Hematopoietic multipotent progenitor cell treated with erythropoietin and hydrocortisone succinate and interleukin-3 and kit ligand, for 17 days (in vitro differentiated cells): ENCODE results near the gene NCK2.

Source experiments
- DNase-seq: peaks from one replicate; pipeline ENCODE4 v3.0.0-alpha.2; 2015; ENCODE audit warnings: low spot score

Gene NCK2

GRCh38 chr2:105849431-105850179 is 104.9 kb downstream of the NCK2 start:
- DNase-seq, result no peak

DNA sequence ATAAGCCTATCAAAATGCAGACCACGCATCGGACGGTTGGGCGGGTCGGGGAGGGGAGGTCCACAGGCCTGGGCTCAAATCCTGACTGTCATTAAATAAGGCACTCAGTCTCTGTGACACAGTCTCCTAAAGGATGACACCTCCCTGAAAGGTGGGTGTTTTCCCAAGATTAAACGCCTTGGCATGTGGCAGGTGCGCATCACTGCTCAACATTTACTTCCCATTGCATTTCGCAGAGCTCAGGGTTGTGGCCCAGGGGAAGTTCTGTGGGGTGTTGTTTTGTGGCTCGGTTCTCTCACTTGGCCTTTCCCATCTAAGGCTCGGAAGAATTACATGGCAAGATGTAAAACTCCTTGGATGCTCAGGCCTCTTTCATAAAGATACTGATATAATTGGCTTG is 107.4 kb downstream of the NCK2 start:
- no peak for DNase-seq

GRCh38 chr2:105853354-105854088 is 108.8 kb downstream of the NCK2 start:
- DNase-seq, result no peak

DNA sequence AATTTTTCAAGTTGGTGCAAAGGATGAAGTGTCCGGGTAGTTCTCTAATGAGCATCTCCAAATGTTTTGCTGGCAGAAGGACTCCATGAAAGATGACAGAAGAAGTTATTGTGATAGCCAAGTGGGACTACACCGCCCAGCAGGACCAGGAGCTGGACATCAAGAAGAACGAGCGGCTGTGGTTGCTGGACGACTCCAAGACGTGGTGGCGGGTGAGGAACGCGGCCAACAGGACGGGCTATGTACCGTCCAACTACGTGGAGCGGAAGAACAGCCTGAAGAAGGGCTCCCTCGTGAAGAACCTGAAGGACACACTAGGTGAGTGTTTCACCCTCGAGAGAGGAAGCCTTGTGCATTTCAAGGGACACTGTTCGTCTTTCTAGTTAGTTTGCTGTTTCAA is 110.3 kb downstream of the NCK2 start:
- DNase-seq, result no peak

- no peak for DNase-seq
Measured at GRCh38 chr2:105856581-105856980, 111.9 kb downstream of the NCK2 start.

DNA sequence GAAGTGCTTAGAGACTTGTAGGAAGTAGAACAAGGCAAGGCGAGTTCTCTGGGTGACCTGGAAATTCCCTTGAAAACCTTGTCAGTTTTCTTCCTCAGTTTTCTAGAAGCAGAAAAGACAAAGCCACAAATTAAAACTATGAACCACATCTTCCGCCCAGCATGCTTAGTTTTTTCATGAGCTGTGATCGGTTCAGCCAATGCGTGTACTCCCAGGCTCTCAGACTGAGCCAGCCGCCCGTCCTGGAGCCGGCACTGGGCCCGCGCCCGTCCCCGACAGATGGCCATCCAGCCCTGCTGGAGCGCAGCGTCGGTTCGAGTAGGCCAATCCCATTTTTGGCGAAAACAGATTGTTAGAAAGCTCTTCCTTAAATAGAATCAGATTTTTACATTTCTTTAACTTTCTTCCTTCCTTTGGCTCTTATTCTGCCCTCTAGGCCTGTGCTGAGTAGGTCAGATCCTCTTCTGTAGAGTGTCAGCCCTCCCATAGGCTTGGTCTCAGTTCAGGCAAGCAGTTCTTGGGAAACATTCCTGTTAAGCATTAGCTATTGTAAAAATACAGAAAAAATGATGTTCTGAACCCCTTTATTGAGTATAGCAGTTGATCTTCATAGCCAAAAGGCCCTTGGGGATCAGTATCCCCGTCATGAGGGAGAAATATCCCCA is 112.5 kb downstream of the NCK2 start:
- DNase-seq, result no peak

GRCh38 chr2:105858868-105859693 is 114.4 kb downstream of the NCK2 start:
- no peak for DNase-seq

DNA sequence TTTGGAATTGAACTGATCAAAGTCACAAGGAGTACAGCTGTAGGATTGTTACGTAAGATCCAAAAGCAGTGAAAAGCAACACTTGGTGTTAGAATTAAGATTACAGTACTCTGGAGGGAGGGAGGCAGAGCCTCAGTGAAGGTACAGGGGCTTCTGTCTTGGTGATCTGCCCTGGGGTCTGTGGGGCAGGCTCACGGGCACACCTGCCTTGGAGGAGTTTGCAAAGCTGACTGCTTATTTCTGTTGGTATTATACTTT is 114.9 kb downstream of the NCK2 start:
- DNase-seq, result no peak

- no peak for DNase-seq
Measured at GRCh38 chr2:105860567-105860966, 115.9 kb downstream of the NCK2 start.

- DNase-seq, result no peak
Measured at GRCh38 chr2:105861200-105861599, 116.5 kb downstream of the NCK2 start.

GRCh38 chr2:105862843-105863242 is 118.1 kb downstream of the NCK2 start:
- no peak for DNase-seq

DNA sequence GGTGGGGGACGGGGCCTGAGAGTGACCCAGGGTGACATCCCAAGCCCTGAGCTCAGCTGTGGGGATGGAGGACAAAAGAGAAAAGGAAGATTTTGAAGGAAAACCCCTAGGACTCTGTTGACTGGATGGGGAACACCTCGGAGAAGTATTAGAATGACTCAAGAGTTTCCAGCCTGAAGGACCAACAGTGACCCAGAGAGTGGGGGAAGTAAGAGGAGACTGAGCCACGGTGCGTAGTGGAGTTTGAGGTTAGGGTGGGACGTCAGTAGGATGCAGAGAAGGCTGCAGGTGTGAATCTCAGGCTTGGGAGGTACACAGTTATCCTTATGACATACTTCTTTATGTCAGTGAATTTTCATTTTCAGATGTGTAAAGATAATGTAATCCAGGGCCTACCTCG is 119.5 kb downstream of the NCK2 start:
- DNase-seq, result no peak

DNA sequence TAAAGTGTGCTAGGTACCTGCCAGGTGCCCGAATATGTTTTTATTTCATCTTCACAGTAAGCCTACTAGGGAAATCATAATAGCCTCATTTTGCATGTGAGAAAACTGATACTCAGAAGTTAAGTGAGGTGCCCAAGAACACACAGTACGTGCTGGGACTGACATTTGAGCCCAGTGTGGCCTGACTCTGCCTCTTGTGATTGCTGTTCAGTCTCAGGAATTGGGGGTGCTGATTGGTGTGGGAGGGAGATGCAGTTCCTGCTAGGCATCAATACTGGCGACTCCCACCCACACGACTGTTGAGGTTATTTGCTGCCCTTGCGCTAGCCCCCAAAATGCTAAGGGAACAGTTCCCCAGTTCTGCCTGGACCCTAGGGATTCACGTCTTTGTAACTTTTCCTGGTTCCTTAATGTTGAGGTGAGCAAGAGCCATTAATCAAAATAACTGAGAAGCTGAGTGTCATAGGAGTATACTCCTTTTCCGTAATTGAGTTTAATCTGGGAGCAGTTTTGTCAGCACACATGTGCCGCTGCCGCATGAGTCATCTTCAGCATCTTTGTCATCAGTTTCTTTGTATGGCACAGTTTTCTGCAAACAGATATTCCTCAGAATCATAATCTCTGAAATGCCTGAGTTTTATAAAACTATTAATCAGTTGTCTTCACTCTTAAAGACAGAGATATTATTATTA is 120.7 kb downstream of the NCK2 start:
- DNase-seq, result no peak

DNA sequence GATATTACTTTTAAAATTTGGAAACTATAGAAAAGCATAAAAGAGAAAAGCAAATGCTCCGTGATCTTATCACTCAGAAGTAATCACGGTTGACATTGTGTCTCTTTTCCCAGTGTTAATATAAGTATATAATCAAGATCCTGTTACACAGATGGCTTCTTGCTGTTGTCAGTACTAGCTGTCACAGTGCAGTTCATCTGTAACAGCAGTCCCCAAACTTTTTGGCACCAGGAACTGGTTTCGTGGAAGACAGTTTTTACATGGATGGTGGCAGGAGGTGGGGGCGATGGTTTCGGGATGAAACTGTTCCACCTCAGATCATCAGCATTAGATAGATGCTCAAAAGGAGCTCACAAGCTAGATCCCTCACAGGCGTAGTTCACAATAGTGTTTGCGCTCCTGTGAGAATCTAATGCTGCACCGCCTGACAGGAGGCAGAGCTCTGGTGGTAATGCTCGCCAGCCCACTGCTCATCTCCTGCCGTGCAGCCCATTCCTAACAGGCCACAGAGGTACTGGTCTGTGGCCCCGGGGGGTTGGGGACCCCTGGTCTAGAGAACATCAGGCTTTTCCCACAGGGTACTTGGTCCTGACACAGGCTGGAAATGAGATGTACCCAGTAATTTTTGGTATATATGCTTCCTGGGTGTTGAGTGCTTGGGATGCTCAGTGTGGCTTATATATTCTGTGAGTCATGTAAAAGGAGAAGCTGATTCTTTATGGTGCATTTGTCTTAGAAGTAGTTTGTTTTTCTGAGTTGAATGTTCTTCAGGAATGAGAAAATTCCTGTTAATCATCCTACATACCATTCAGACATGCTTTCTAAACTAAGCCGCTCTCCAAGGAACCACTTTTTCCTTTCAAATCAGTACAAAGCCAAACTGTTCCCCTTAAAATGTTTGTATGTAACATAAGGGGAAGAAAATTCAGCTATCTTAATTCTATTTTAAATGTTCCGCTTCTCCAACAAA is 121.8 kb downstream of the NCK2 start:
- no peak for DNase-seq

GRCh38 chr2:105867587-105867986 is 122.9 kb downstream of the NCK2 start:
- no peak for DNase-seq

GRCh38 chr2:105868060-105868459 is 123.3 kb downstream of the NCK2 start:
- DNase-seq, result no peak

GRCh38 chr2:105869341-105869740 is 124.6 kb downstream of the NCK2 start:
- DNase-seq, result no peak

DNA sequence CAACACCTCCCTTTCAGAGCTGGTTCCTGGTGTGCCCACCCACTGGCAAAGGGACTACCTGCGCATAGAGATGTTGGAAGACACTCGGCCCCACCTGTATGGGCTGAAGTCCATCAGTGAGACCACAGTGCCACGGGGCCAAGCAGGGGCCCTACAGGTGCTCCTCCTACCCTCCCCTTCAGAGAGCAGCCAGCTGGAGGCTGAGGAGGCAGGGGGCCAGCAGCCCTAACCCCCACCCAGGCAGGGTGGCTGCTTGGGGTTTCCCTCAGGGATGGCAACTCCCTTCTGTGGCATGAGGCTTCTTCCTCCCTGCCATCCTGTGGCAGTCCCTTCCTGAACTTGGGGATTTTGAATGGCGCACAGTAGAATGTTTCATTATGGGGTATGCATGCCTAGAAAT is 125.3 kb downstream of the NCK2 start:
- no peak for DNase-seq

GRCh38 chr2:105870858-105871257 is 126.1 kb downstream of the NCK2 start:
- no peak for DNase-seq

DNA sequence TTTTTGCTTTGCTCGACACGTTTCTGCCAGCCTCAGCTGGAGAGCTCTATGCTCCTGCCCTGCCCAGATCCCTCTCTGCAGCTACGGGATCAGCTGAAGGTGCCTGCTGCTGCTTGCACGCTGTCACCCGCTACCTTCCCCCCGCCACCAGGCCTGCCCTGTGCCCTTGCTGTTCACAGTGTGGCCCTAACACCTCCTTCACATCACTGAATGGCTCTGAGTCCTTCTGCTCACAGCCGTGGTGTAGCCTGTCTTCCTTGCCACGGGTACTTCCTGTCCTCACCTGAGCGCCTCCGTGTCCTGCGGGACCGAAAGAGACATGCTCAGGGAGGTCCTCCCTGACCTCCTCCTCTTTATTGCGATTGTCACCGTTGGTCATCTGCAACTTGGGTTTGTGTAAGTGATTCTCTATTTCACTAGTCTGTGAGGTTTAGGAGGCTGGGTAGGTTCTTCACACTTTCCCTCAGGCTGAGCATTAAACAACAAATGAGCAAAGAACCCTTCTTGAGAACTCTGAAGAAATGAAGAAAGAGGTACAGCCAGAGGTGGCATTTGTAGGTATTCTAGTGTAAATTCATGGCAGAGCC is 127.5 kb downstream of the NCK2 start:
- no peak for DNase-seq
